PC-9 (cell line): ENCODE data around the gene CRADD.

Source experiments
- CTCF ChIP-seq: fragments of 200-600 bp; sonication (generic); conservative IDR thresholded peaks from 2 replicates; pipeline ENCODE4 v1.6.1; 2017; ENCODE audit warnings: mixed run types, antibody characterized with exemption, mild to moderate bottlenecking, moderate library complexity
- EZH2 ChIP-seq: fragments of 200-600 bp; sonication (generic); IDR thresholded peaks from 2 replicates; pipeline ENCODE4 v1.8.0; 2017; ENCODE audit warnings: antibody characterized with exemption, low read depth

DNA sequence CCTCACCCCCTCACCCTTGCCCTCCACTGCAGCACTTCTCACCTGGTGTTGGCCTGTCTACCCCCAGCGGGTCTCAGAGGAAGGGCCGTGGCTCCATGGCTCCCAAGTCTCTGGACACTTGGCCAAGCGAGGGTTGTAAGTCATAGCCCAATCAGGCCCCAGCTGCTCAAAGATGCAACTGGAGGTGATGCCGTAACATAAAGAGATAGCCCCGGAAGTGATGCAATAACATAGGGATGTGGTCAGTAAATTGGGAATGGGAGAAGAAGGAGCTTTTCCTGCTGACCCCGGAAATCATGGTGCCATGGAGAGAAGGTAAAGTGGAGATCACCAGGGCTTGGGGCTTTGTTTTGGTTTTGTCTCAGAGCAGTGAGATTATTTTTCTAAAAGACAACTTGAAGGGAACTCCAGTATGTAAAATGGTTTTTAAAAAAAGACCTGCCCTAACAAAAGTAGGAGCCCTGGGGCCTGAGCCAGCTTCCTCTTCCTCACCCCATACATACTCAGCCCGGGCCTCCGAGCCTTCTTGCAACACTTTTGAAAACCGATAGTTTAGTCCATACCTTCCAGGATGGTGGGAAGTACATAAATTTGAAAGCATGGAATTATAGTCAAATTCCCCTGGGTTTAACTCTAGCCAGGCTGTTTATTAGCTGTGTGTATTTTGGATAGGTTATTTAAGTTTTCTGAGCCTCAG lies 212.5 kb downstream of the CRADD start:
- no peak for TF ChIP-seq EZH2
- no peak for TF ChIP-seq CTCF
